IPS-20b (cell line): Measurements from ENCODE around the gene HAUS7.
A peak's percentile ranks its signal among the peaks of the same experiment; 100 is the strongest.

Experiments
- H3K27ac ChIP-seq: one replicate; pipeline ENCODE4 v1.5.1; 2013; ENCODE audit warnings: low read length
- H3K27me3 ChIP-seq: 2 replicates; pipeline ENCODE4 v1.6.1; 2013; ENCODE audit warnings: mild to moderate bottlenecking, low read length, inconsistent platforms; ENCODE audit not compliant: insufficient read depth
- H3K36me3 ChIP-seq: 2 replicates; pipeline ENCODE4 v1.6.1; 2013; ENCODE audit warnings: low read depth, mild to moderate bottlenecking, inconsistent platforms, low read length, moderate library complexity; ENCODE audit not compliant: insufficient read depth
- H3K4me1 ChIP-seq: 2 replicates; pipeline ENCODE4 v1.6.1; 2013; ENCODE audit warnings: mild to moderate bottlenecking, control low read depth, inconsistent platforms, low read length, moderate library complexity; ENCODE audit not compliant: insufficient read depth
- H3K4me3 ChIP-seq: 2 replicates; pipeline ENCODE4 v1.5.1; 2013; ENCODE audit warnings: mild to moderate bottlenecking, low read length, inconsistent platforms
- H3K9ac ChIP-seq: 2 replicates; pipeline ENCODE4 v1.6.1; 2013; ENCODE audit warnings: low read depth, mild to moderate bottlenecking, inconsistent platforms, low read length, moderate library complexity
- H3K9me3 ChIP-seq: 2 replicates; pipeline ENCODE4 v1.6.1; 2013; ENCODE audit warnings: mild to moderate bottlenecking, low read depth, low read length, inconsistent platforms; ENCODE audit not compliant: insufficient read depth

HAUS7 gene

DNA sequence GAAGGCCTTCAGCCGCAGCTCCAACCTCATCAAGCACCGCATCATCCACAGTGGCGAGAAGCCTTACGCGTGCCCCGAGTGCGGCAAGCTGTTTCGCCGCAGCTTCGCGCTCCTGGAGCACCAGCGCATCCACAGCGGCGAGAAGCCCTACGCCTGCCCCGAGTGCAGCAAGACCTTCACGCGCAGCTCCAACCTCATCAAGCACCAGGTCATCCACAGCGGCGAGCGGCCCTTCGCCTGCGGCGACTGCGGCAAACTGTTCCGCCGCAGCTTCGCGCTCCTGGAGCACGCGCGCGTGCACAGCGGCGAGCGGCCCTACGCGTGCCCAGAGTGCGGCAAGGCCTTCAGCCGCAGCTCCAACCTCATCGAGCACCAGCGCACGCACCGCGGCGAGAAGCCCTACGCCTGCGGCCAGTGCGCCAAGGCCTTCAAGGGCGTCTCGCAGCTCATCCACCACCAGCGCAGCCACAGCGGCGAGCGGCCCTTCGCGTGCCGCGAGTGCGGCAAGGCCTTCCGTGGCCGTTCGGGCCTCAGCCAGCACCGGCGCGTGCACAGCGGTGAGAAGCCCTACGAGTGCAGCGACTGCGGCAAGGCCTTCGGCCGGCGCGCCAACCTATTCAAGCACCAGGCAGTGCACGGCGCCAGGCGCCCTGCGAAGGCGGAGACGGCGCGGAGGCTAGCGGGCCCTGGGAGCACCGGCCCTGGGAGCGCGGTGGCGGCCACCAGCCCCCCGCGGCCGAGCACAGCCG lies 49.4 kb downstream of the HAUS7 start:
- H3K9me3 ChIP-seq, result no peaks in the 10 kb centered on the region
- no peaks in the 10 kb centered on the region for H3K36me3 ChIP-seq
- H3K4me3 ChIP-seq, result no peak overlapping the region
- H3K4me1 ChIP-seq, result no peaks in the 10 kb centered on the region
- H3K27me3 ChIP-seq, result no peaks in the 10 kb centered on the region
- no peak overlapping the region for H3K9ac ChIP-seq
- H3K27ac ChIP-seq, result no peak overlapping the region

- Histone ChIP-seq H3K9ac (no peak overlapping the region), H3K36me3 (no peaks in the 10 kb centered on the region), H3K4me3 (no peak overlapping the region), H3K4me1 (no peaks in the 10 kb centered on the region), H3K27ac (no peak overlapping the region), H3K27me3 (peaks cover 4% of the 10 kb centered on the region), H3K9me3 (no peaks in the 10 kb centered on the region)
Measured at GRCh38 chrX:153417637-153418036, 52.7 kb downstream of the HAUS7 start.

- no peak overlapping the region for H3K9ac ChIP-seq
- peaks cover 11% of the 10 kb centered on the region for H3K27me3 ChIP-seq
- H3K36me3 ChIP-seq, result no peaks in the 10 kb centered on the region
- no peak overlapping the region for H3K4me3 ChIP-seq
- no peak overlapping the region for H3K27ac ChIP-seq
- no peaks in the 10 kb centered on the region for H3K9me3 ChIP-seq
- no peaks in the 10 kb centered on the region for H3K4me1 ChIP-seq
Measured at GRCh38 chrX:153416781-153417450, 53.5 kb downstream of the HAUS7 start.

- Histone ChIP-seq H3K27me3 (peaks cover 30% of the 10 kb centered on the region), H3K36me3 (no peaks in the 10 kb centered on the region), H3K9ac (no peak overlapping the region), H3K27ac (no peak overlapping the region), H3K9me3 (no peaks in the 10 kb centered on the region), H3K4me1 (no peaks in the 10 kb centered on the region), H3K4me3 (no peak overlapping the region)
Measured at GRCh38 chrX:153414856-153415510, 55.4 kb downstream of the HAUS7 start.

DNA sequence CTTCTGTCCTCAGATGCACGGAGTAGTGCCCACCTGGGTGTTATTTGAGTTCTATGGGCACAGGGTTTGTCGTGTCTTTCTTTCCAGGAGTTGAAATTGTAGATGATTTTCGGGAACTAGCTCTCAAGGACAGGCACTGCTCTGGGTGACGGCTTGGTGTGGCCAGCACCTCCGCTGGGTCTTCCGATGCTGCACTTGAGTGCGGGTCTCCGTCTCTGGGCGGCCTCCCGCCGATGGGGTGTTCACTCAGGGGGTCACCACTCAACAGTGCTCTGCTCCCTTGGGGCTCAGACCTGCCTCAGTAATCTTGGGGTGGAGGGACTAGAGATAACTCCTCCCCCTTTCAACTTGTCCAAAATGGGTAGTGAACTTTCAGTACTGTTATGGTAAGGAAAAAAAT lies 56.6 kb downstream of the HAUS7 start:
- Histone ChIP-seq H3K9ac (no peak overlapping the region), H3K27me3 (peaks cover 30% of the 10 kb centered on the region), H3K36me3 (no peaks in the 10 kb centered on the region), H3K9me3 (no peaks in the 10 kb centered on the region), H3K4me3 (no peak overlapping the region), H3K27ac (no peak overlapping the region), H3K4me1 (no peaks in the 10 kb centered on the region)

DNA sequence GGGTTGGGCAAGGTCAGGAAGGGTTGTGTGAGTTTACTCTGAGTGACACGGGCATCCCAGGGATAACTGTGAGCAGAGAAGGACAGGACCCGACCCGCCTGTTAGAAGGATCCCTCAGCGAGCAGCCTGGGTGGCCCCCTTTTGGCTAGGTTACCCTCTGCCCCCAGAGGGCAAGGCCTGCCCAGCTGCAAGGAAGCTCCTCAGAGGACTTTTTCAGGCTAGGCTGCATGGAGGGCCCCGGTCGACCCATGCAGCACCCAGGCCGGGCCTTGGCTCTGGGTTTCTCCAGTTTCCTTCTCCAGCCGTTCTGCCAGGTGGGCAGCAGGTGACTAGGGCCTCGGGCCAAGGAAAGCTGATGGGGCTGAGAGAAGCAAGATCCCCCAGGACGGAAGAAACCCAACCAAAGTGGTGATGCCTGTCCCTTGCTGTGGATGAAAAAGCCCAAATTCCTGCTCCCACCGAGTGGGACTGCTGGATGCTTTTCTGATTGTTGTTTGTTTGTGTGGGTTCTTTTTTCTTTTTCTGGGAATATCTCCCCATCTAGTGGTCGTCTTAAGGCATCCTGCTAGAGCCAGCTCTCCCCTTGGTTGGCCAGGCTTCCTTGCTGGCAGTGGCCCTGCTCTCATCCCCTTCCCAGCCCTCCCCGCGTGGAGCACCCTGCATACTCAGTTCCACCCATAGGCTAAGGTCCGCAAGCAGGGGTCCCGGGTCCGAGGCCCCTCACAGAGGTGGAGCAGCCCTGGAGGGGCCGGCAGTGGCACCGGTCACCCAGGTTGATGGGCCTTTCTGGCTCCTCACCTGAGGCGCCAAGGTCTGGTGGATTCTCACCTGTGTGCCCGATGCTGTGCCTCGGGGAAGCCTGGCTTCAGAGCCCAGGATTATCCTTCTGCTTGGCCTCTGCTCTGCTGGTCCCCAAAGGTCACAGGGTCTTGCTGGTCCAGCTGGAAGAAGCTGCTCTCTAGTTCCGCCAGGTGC lies 57.3 kb downstream of the HAUS7 start:
- H3K4me1 ChIP-seq, result no peaks in the 10 kb centered on the region
- H3K36me3 ChIP-seq, result no peaks in the 10 kb centered on the region
- H3K9me3 ChIP-seq, result no peaks in the 10 kb centered on the region
- H3K4me3 ChIP-seq, result no peak overlapping the region
- H3K9ac ChIP-seq, result no peak overlapping the region
- peaks cover 30% of the 10 kb centered on the region for H3K27me3 ChIP-seq
- H3K27ac ChIP-seq, result no peak overlapping the region

DNA sequence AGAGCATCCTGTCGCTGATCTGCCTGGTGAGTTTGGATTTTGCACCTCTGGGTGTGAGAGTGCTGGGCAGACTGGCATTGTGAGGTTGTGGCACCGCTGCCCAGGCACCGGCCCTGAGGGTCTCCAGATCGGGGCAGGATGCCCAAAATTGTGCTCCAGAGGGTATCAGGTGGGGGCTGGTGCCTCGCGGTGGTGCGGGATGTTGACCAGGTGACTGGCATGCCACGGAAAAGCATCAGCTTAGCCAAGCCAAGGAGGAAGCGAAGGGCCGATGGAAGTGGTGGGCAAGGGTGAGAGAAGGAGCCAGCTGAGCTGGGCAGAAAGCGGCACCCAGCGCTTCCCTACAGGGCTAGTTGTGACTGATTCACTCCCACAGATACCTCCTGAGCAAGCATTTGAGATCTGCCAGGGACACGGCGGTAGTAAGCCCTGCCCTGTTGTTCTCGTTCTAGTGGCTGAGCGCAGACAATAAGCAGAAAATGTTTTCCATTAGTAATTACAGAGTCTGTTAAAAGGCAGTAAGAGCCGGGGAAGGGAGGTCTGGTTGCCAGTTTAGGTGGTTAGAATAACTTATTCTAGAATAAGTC lies 58.3 kb downstream of the HAUS7 start:
- Histone ChIP-seq H3K27me3 (peaks cover 30% of the 10 kb centered on the region), H3K9ac (no peak overlapping the region), H3K4me3 (peak overlapping the region; percentile 40; the same call in 1 of the 2 replicates)

DNA sequence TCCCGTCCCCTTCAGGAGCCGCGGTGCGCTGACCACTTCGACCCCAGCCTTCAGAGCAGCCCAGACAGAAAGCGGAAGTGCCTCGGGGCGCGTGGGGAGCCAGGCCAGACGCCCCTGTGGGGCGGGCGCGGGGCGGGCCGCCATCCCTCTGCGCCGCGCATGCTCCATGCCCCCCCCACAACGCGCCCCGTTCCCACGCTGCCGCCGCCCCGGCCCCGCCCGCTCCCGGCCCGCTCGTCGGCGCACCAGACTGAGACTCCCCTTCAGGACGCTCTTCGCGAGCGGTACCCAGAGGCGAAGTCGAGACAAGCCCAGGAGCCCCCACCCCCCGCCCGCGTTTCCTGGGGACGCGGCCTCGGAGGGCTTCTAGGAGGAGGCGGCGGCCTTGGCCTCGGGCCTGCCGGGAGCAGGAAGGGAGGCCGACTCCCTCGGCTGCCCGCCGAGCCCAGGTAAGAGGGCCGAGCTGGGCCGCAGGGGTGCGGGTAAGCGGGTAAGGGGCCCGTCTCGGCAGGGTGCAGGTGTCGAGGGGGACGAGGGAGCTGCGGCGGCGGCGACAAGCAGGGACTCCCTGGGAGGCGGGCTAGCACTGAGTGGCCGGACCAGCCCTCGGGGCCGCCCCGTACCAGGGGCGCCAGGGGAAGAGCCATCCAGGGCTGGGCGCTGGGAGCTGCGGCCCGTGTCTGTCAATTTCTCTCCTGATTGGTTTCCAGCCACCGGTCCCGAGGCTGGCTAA lies 59.0 kb downstream of the HAUS7 start, which contains the start of gene ZFP92:
TSS of gene ZFP92 (plus strand) at position 218 of the 733 bp plus-strand sequence. CDS start 6,851 bp downstream, outside the sequence.
- no peaks in the 10 kb centered on the region for H3K4me1 ChIP-seq
- no peak within 1 kb of the TSS for H3K27ac ChIP-seq
- no peaks in the 10 kb centered on the region for H3K36me3 ChIP-seq
- no peaks in the 10 kb centered on the region for H3K9me3 ChIP-seq
- no peak within 1 kb of the TSS for H3K9ac ChIP-seq
- H3K4me3 ChIP-seq, result peak within 1 kb of the TSS; percentile 54; the same call in 1 of the 2 replicates
- peaks cover 30% of the 10 kb centered on the region for H3K27me3 ChIP-seq

More for the DNA sequence above, 58.3 kb downstream of the HAUS7 start:
- H3K27ac ChIP-seq, result no peak overlapping the region
- H3K4me1 ChIP-seq, result no peaks in the 10 kb centered on the region
- no peaks in the 10 kb centered on the region for H3K36me3 ChIP-seq
- H3K9me3 ChIP-seq, result no peaks in the 10 kb centered on the region

DNA sequence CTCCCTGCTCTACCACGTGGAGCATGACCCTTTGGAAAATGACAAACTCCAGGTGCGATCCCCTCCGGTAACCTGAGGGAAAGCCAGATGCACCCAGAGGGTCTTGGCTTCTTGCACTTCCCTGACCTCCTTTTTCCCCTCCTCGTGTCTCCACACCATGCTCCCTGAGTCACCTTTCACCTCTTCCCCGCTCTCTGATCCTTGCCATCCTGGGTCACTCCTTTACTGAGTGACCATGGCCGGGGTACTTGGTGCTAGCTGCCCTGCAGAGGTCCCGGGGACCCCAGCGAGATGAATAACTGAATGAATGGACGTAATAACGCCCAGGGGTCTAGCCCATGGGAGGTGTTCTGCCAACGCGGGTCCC lies 59.5 kb downstream of the HAUS7 start:
- no peaks in the 10 kb centered on the region for H3K36me3 ChIP-seq
- H3K27me3 ChIP-seq, result peaks cover 30% of the 10 kb centered on the region
- no peaks in the 10 kb centered on the region for H3K9me3 ChIP-seq
- H3K4me1 ChIP-seq, result no peaks in the 10 kb centered on the region
- H3K9ac ChIP-seq, result no peak overlapping the region
- peak overlapping the region; percentile 54; the same call in 1 of the 2 replicates for H3K4me3 ChIP-seq
- H3K27ac ChIP-seq, result no peak overlapping the region

GRCh38 chrX:153410373-153410772 lies 60.0 kb downstream of the HAUS7 start:
- no peak overlapping the region for H3K4me3 ChIP-seq
- H3K9ac ChIP-seq, result no peak overlapping the region

More at GRCh38 chrX:153410373-153410772, 60.0 kb downstream of the HAUS7 start:
- no peaks in the 10 kb centered on the region for H3K4me1 ChIP-seq
- H3K27me3 ChIP-seq, result peaks cover 30% of the 10 kb centered on the region
- H3K27ac ChIP-seq, result no peak overlapping the region
- no peaks in the 10 kb centered on the region for H3K36me3 ChIP-seq
- no peaks in the 10 kb centered on the region for H3K9me3 ChIP-seq
